Measurements from ENCODE around the gene SENP7.

- TF ChIP-seq POLR2A (IDR thresholded peaks at IDR 0.05) (no peak), CTCF (IDR thresholded peaks at IDR 0.05 in 4 of 5, conservative IDR thresholded peaks at IDR 0.05 in 1 of 5) (no peak)
These were observed 15.2 kb downstream of the SENP7 start for GRCh38 chr3:101497803-101498202.

Measured in gastrocnemius medialis (tissue), 4 donors.